ENCODE data around the gene DNAJC11.
"Not testable (repeated sequence)": the region's sequence is repeated elsewhere in the genome, so short reads cannot be mapped to it uniquely, and the experiment has no call there.

DNAJC11 gene, protein sequence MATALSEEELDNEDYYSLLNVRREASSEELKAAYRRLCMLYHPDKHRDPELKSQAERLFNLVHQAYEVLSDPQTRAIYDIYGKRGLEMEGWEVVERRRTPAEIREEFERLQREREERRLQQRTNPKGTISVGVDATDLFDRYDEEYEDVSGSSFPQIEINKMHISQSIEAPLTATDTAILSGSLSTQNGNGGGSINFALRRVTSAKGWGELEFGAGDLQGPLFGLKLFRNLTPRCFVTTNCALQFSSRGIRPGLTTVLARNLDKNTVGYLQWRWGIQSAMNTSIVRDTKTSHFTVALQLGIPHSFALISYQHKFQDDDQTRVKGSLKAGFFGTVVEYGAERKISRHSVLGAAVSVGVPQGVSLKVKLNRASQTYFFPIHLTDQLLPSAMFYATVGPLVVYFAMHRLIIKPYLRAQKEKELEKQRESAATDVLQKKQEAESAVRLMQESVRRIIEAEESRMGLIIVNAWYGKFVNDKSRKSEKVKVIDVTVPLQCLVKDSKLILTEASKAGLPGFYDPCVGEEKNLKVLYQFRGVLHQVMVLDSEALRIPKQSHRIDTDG

DNA sequence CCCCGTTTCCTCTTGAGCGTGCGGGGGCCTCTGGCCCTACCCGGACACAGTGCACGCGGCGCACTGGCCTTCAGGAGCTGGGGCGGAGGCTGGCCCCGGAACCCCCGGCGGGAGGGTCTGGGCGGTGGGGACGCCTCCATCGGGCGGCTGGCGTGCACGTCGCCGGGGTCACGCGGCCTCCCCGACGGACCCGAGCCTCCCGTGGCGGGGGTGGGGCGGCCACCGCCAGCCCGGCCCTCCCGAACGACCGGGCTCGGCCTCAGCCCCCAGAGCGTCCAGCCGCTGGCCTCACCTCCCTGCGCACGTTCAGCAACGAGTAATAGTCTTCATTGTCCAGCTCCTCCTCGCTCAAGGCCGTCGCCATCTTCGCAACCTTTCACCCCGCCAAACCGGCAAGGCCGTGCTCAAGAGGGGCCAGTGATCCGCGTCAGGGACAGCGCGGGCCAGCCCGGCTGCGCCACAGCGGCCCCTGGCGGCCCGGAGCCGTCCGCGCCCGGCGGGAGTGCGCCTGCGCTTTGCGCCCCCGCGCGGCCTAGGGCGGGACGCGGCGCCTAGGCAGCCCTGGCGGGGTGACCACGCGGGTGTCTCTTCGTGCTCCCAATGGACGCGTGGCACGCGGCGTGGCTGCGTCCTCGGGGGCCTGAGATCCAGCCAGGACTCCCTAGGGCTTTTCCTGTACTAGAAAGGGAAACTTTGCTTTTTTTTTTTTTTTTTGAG, at the start of gene DNAJC11:
Gene DNAJC11, minus strand, starts transcription at position 380 of the 717 bp plus-strand sequence. Its CDS starts 16 bp downstream, at position 364.
- DNase-seq: peak; percentile 89

DNA sequence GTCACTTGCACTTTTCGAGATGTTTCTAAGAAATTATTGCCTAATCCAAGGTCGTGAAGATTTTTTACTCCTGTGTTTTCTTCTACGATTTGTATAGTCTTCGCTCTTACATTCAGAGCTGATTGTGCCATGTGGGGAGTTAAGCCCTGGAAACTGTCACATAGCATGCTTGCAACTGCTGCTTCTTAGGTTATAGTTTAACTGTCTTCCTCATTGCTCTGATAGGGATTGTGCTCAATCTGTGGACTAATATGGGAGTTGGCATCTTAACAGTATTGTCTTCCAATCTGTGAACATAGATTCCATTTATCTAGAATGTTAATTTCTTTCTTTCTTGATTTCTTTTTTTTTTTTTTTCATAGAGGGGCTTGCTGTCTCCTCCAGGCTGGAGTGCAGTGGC, 48.9 kb upstream of the DNAJC11 start:
- no peak for DNase-seq

GRCh38 chr1:6747674-6748073, 46.1 kb upstream of the DNAJC11 start:
- no peak for DNase-seq

DNA sequence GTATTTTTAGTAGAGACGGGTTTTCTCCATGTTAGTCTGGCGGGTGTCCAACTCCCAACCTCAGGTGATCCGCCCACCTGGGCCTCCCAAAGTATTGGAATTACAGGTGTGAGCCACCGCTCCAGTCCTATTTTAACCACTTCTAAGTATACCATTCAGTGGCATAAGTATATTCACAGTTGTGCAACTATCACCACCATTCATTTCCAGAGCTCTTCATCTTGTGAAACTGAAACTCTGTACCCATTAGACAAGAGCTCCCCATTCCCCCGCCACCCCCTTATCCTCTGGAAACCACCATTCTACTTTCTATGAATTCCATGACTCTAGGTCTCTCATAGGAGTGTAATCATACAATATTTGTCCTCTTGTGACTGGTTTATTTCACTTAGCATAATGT, 43.5 kb upstream of the DNAJC11 start:
- DNase-seq: no peak

GRCh38 chr1:6743189-6744101, 41.8 kb upstream of the DNAJC11 start:
- DNase-seq: peak; percentile 82

GRCh38 chr1:6742676-6743188, 41.1 kb upstream of the DNAJC11 start:
- DNase-seq: not testable (repeated sequence)

GRCh38 chr1:6738987-6739676, 37.5 kb upstream of the DNAJC11 start:
- DNase-seq: no peak

GRCh38 chr1:6732942-6733341, 31.3 kb upstream of the DNAJC11 start:
- no peak for DNase-seq

GRCh38 chr1:6731905-6732304, 30.3 kb upstream of the DNAJC11 start:
- no peak for DNase-seq

DNA sequence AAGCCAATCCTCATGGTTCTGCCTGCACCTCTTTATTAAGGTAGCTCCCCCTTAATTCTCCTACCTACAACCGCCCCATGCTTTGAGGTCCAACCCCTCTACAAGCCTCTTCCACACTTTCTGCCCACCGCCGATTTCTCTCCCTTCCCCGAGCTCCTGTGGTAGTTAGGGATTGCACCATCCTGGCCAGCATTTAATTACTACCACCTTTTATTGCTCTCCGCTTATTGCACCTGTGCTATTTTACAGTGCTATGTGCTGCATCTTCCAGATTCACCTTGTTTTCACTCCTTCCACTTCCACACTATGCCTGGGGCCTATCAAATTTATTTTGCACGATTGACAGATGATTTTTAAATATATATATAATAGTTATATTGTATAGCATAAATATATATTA, 29.3 kb upstream of the DNAJC11 start:
- no peak for DNase-seq

- DNase-seq: no peak
Measured at GRCh38 chr1:6730473-6730872, 28.9 kb upstream of the DNAJC11 start.

GRCh38 chr1:6727535-6727934, 25.9 kb upstream of the DNAJC11 start:
- DNase-seq: peak; percentile 60

- DNase-seq: no peak
Measured at GRCh38 chr1:6726253-6726652, 24.6 kb upstream of the DNAJC11 start.

GRCh38 chr1:6724517-6725141, 23.0 kb upstream of the DNAJC11 start:
- peak; percentile 95 for DNase-seq

DNA sequence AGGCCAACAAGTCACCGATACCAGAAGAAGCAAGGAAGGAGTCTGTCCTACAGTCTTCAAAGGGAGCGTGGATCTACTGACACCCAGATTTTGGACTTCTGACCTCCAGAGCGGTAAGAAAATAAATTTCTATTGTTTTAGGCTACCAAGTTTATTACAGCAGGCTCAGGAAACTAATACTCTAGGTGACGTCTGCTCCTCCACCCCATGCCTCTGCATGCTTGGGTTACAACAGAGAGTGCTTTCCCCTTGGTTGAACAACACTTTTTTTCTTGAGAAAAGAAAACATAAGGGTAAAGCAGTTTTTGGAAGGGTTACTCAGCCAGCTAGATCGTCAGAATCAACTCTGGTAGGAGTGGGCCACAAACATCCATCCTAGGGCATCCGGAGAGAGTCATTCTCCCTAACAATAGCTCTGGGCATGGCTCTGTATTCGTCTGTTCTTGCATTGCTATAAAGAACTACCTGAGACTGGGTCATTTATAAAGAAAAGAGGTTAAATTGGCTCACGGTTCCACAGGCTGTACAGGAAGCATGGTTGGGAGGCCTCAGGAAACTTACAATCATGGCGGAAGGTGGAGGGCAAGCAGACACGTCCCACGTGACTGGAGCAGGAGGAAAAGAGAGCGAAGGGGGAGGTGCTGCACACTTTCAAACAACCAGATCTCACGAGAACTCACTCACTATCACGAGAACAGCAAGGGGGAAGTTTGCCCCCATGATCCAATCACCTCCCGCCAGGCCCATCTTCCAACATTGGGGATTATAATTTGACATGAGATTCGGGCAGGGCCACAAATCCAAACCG, 22.2 kb upstream of the DNAJC11 start:
- DNase-seq: no peak

DNA sequence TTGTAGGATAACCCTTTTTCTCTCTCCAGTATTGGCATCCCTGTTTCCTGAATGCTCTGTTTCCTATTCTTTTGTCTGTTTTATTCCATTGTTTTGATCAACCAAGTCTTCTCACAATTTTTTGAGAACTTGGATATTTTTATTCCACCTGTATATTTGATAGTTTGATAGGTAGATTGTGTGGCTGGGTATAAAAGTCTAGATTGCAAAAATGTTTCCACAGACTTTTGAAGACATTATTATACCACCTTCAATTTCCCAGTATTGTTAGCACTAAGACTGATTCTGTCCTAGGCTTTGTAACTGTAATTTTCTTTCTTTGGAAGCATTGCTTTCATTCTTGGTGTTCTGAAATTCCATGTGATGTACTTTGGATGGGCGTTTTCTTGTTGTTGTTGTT, 9.6 kb upstream of the DNAJC11 start:
- DNase-seq: no peak

DNA sequence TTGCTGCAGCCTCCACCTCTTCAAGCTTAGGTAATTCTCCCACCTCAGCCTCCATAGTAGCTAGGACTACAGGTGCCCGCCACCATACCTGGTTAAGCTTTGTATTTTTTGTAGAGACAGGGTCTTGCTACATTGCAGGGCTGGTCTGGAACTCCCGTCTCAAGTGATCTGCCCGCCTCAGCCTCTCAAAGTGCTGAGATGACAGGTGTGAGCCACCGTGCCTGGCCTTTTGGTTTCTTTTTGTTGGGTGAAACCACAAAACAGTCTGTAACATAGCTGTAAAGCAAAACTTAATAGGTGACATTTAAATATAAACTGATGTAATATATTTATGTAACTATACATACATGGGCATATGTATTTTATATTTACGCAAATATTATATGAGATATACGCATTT, 3.1 kb upstream of the DNAJC11 start:
- no peak for DNase-seq

DNA sequence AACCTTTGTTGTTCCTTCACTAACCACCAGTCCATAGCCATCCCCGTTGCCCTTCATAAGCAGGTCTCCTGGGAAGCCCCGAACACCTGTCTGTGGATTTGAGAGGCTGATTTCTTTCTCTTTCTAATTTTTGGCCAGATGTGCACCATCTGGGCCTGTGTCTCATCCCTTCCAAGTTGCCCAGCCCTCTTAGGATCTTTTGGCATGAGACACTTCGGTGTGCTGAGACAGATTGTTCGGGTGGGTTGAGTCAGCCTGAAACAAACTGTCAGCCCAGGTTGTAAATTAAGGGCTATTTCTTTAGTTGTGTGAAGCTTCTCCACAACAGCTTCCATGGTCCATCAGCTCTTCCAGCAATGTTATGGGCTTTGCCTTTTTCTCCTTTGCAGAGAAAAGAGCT, 1.4 kb upstream of the DNAJC11 start:
- no peak for DNase-seq

DNA sequence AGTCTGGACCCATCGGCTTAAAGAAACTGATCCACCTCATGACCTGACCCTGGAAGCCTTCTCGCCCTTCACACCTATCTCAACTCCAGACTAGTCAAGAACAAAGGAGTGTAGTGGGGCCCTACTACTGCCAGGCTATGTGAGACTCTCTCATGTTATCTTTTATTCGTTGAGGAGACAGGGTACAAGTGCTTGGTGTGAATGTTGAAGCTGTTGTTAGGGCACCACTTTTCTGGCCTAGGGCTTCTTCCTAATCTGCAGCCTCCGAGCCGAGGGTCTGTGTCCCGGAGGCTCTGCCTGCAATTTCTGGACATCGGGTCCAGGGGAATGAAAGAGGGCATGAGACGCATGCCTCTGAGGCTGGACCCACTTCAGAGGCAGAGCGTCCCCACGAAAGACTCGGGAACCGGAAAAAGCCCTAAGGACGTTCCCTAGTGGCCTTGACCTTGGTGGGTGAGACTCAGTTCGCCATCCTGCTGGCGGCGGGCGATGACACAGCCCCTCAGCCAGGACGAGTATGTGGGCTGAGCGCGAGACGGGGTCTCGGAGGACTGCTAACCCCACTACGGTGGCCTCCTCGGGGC, 671 bp downstream of the DNAJC11 start:
- DNase-seq: no peak

DNA sequence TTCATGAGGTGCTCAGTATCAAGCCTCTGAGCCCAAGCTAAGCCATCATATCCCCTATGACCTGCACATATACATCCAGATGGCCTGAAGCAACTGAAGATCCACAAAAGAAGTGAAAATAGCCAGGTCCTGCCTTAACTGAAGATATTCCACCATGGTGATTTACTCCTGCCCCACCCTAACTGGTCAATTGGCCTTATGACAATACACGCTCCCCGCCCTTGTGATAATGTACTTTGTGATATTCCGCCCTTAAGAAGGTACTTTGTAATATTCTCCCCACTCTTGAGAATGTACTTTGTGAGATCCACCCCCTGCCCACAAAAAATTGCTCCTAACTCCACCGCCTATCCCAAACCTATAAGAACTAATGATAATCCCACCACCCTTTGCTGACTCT, 1.7 kb downstream of the DNAJC11 start:
- not testable (repeated sequence) for DNase-seq
